H7 (cell line): ENCODE measurements around the gene ESF1. TPM values are rescaled to one million over a fixed set of nuclear protein-coding genes. Genes with fewer than 3 reads are reported as not detected.

Source experiments
- DNase-seq: peaks from one replicate; pipeline ENCODE4 v3.0.0; 2012
- H3K27me3 ChIP-seq: 2 replicates; pipeline ENCODE4 v1.6.0; 2011; ENCODE audit warnings: mild to moderate bottlenecking, low read length; ENCODE audit not compliant: control insufficient read depth, insufficient read depth
- H3K36me3 ChIP-seq: replicated peaks from 2 replicates; pipeline ENCODE4 v1.5.1; 2011; ENCODE audit warnings: low read length; ENCODE audit not compliant: control insufficient read depth, insufficient read depth
- H3K4me3 ChIP-seq: 2 replicates; pipeline ENCODE4 v1.5.1; 2011; ENCODE audit warnings: low read depth, mild to moderate bottlenecking, control low read depth, low read length, moderate library complexity; ENCODE audit not compliant: insufficient read depth
- total RNA-seq: library from RNA; depleted of rRNA; stranded (reverse); fragments of >200 nt; shearing (Covaris generic); gene quantifications from 2 replicates; pipeline ENCODE4 v1.2.3, GENCODE V29; 2014; rRNA removed

ESF1 gene
- total RNA-seq = 7.4 and 15.8 TPM in 2 replicates

GRCh38 chr20:13784893-13785715 is at the start of gene ESF1, which contains the start of gene NDUFAF5:
Gene ESF1, minus strand, starts transcription at chr20:13784919. Its CDS starts 1,779 bp downstream, at chr20:13783140.
Gene NDUFAF5, plus strand, starts transcription at chr20:13785028. Its CDS starts 41 bp downstream, at chr20:13785069.
- peak; percentile 87 for DNase-seq
- Histone ChIP-seq H3K27me3 (no peaks in the 10 kb centered on the region), H3K4me3 (peak within 1 kb of the TSS; percentile 99), H3K36me3 (peaks cover 18% of the 10 kb centered on the region)

GRCh38 chr20:13831476-13831875 is 46.8 kb upstream of the ESF1 start:
- Histone ChIP-seq H3K27me3 (no peaks in the 10 kb centered on the region), H3K36me3 (no peaks in the 10 kb centered on the region), H3K4me3 (no peak overlapping the region)
- DNase-seq = no peak

GRCh38 chr20:13825465-13825864 is 40.7 kb upstream of the ESF1 start:
- Histone ChIP-seq H3K27me3 (no peaks in the 10 kb centered on the region; the same call in 1 of the 2 replicates), H3K36me3 (no peaks in the 10 kb centered on the region), H3K4me3 (no peak overlapping the region)
- DNase-seq = no peak

- no peak for DNase-seq
- Histone ChIP-seq H3K27me3 (no peaks in the 10 kb centered on the region; the same call in 1 of the 2 replicates), H3K36me3 (no peaks in the 10 kb centered on the region), H3K4me3 (no peak overlapping the region)
Measured at GRCh38 chr20:13824459-13824858, 39.7 kb upstream of the ESF1 start.

- peak; percentile 38 for DNase-seq
Measured at GRCh38 chr20:13822459-13822858, 37.7 kb upstream of the ESF1 start.

GRCh38 chr20:13821876-13822275 is 37.2 kb upstream of the ESF1 start:
- H3K4me3 ChIP-seq = no peak overlapping the region
- H3K27me3 ChIP-seq = no peaks in the 10 kb centered on the region; the same call in 1 of the 2 replicates
- DNase-seq = no peak
- peaks cover 3% of the 10 kb centered on the region for H3K36me3 ChIP-seq

More at GRCh38 chr20:13822459-13822858, 37.7 kb upstream of the ESF1 start:
- H3K36me3 ChIP-seq = peaks cover 3% of the 10 kb centered on the region
- no peaks in the 10 kb centered on the region; the same call in 1 of the 2 replicates for H3K27me3 ChIP-seq
- H3K4me3 ChIP-seq = no peak overlapping the region

- DNase-seq = peak; percentile 29
- Histone ChIP-seq H3K27me3 (no peaks in the 10 kb centered on the region; the same call in 1 of the 2 replicates), H3K4me3 (no peak overlapping the region), H3K36me3 (peaks cover 8% of the 10 kb centered on the region)
Measured at GRCh38 chr20:13819885-13820645, 35.3 kb upstream of the ESF1 start.

- Histone ChIP-seq H3K36me3 (peaks cover 13% of the 10 kb centered on the region), H3K27me3 (no peaks in the 10 kb centered on the region), H3K4me3 (no peak overlapping the region)
- no peak for DNase-seq
Measured at GRCh38 chr20:13817342-13817741, 32.6 kb upstream of the ESF1 start.

- H3K4me3 ChIP-seq = no peak overlapping the region
- no peaks in the 10 kb centered on the region for H3K27me3 ChIP-seq
- peaks cover 15% of the 10 kb centered on the region for H3K36me3 ChIP-seq
- DNase-seq = no peak
Measured at GRCh38 chr20:13816757-13817156, 32.0 kb upstream of the ESF1 start.

GRCh38 chr20:13814672-13815071 is 30.0 kb upstream of the ESF1 start:
- Histone ChIP-seq H3K27me3 (no peaks in the 10 kb centered on the region), H3K4me3 (no peak overlapping the region), H3K36me3 (peaks cover 23% of the 10 kb centered on the region)
- DNase-seq = no peak

GRCh38 chr20:13813910-13814309 is 29.2 kb upstream of the ESF1 start:
- Histone ChIP-seq H3K27me3 (no peaks in the 10 kb centered on the region), H3K36me3 (peaks cover 31% of the 10 kb centered on the region), H3K4me3 (no peak overlapping the region)
- no peak for DNase-seq

GRCh38 chr20:13810446-13810845 is 25.7 kb upstream of the ESF1 start:
- Histone ChIP-seq H3K4me3 (no peak overlapping the region), H3K27me3 (no peaks in the 10 kb centered on the region), H3K36me3 (peaks cover 27% of the 10 kb centered on the region)
- no peak for DNase-seq

GRCh38 chr20:13809855-13810254 is 25.1 kb upstream of the ESF1 start:
- Histone ChIP-seq H3K36me3 (peaks cover 25% of the 10 kb centered on the region), H3K27me3 (no peaks in the 10 kb centered on the region), H3K4me3 (no peak overlapping the region)
- no peak for DNase-seq

GRCh38 chr20:13809373-13809772 is 24.7 kb upstream of the ESF1 start:
- H3K27me3 ChIP-seq = no peaks in the 10 kb centered on the region
- peaks cover 23% of the 10 kb centered on the region for H3K36me3 ChIP-seq
- no peak for DNase-seq

GRCh38 chr20:13800728-13801134 is 16.0 kb upstream of the ESF1 start:
- DNase-seq = no peak
- H3K4me3 ChIP-seq = no peak overlapping the region
- no peaks in the 10 kb centered on the region for H3K27me3 ChIP-seq
- peaks cover 27% of the 10 kb centered on the region for H3K36me3 ChIP-seq

More at GRCh38 chr20:13809373-13809772, 24.7 kb upstream of the ESF1 start:
- no peak overlapping the region for H3K4me3 ChIP-seq
